GM23338 (cell line): ENCODE measurements around the gene GNG7. TPM values are rescaled to one million over a fixed set of nuclear protein-coding genes. Genes with fewer than 3 reads are reported as not detected.

ENCODE experiments used
- ATAC-seq: fragments of 200-7000 bp; cut with Tn5 transposase; 3 replicates; pipeline ENCODE4 v1.9.1; 2020
- DNase-seq: peaks from one replicate; pipeline ENCODE4 v3.0.0-alpha.2; 2015; ENCODE audit warnings: low spot score
- H2AFZ ChIP-seq: fragments of 200-600 bp; sonication (generic); 2 replicates; pipeline ENCODE4 v1.8.0; 2016; ENCODE audit warnings: antibody characterized with exemption, mild to moderate bottlenecking, moderate library complexity
- H3F3A ChIP-seq: fragments of 200-600 bp; sonication (generic); replicated peaks from 2 replicates; pipeline ENCODE4 v1.8.0; 2017; ENCODE audit warnings: antibody characterized with exemption, mixed run types, low read depth
- H3K27ac ChIP-seq: fragments of 200-600 bp; sonication (generic); 2 replicates; pipeline ENCODE4 v1.6.1; 2016; ENCODE audit warnings: low read depth
- H3K27me3 ChIP-seq: fragments of 200-600 bp; sonication (generic); 2 replicates; pipeline ENCODE4 v1.8.0; 2016; ENCODE audit warnings: mild to moderate bottlenecking, mixed run types, moderate library complexity; ENCODE audit not compliant: insufficient read depth
- H3K36me3 ChIP-seq: fragments of 200-600 bp; sonication (generic); 2 replicates; pipeline ENCODE4 v1.8.0; 2016; ENCODE audit warnings: mild to moderate bottlenecking; ENCODE audit not compliant: insufficient read depth
- H3K4me1 ChIP-seq: fragments of 200-600 bp; sonication (generic); 2 replicates; pipeline ENCODE4 v1.8.0; 2016; ENCODE audit warnings: mild to moderate bottlenecking, moderate library complexity; ENCODE audit not compliant: insufficient read depth
- H3K4me2 ChIP-seq: fragments of 200-600 bp; sonication (generic); 2 replicates; pipeline ENCODE4 v1.7.1; 2017; ENCODE audit warnings: mixed run types
- H3K4me3 ChIP-seq: fragments of 200-600 bp; sonication (generic); 2 replicates; pipeline ENCODE4 v1.6.1; 2016; ENCODE audit warnings: mixed run types
- H3K79me2 ChIP-seq: fragments of 200-600 bp; sonication (generic); replicated peaks from 2 replicates; pipeline ENCODE4 v1.8.0; 2017; ENCODE audit warnings: mild to moderate bottlenecking; ENCODE audit not compliant: insufficient read depth
- H3K9me2 ChIP-seq: fragments of 200-600 bp; sonication (generic); 2 replicates; pipeline ENCODE4 v1.8.0; 2017; ENCODE audit not compliant: insufficient read depth
- H4K20me1 ChIP-seq: fragments of 200-600 bp; sonication (generic); replicated peaks from 2 replicates; pipeline ENCODE4 v1.8.0; 2017; ENCODE audit warnings: mild to moderate bottlenecking; ENCODE audit not compliant: insufficient read depth
- H3K27ac Mint-ChIP-seq: 2 replicates; pipeline ENCODE4 v1.8.0; 2020; ENCODE audit warnings: inconsistent platforms, mild to moderate bottlenecking, moderate library complexity, mixed read lengths
- H3K27me3 Mint-ChIP-seq: 3 replicates; pipeline ENCODE4 v1.8.0; 2022; ENCODE audit warnings: low read depth, mild to moderate bottlenecking, moderate library complexity, mixed read lengths, inconsistent platforms; ENCODE audit not compliant: insufficient read depth, poor library complexity
- H3K36me3 Mint-ChIP-seq: 3 replicates; pipeline ENCODE4 v1.8.0; 2021; ENCODE audit warnings: low read depth, mild to moderate bottlenecking, inconsistent platforms, moderate library complexity, mixed read lengths
- H3K4me1 Mint-ChIP-seq: 3 replicates; pipeline ENCODE4 v1.8.0; 2020; ENCODE audit warnings: mild to moderate bottlenecking, inconsistent platforms, mixed read lengths
- H3K4me3 Mint-ChIP-seq: 3 replicates; pipeline ENCODE4 v1.8.0; 2021; ENCODE audit warnings: moderate library complexity, mild to moderate bottlenecking, inconsistent platforms, mixed read lengths
- H3K9me3 Mint-ChIP-seq: 3 replicates; pipeline ENCODE4 v1.8.0; 2020; ENCODE audit warnings: moderate library complexity, mild to moderate bottlenecking, inconsistent platforms, mixed read lengths
- ETS1 ChIP-seq: IDR thresholded peaks from 2 replicates; pipeline ENCODE4 v1.6.1; 2016; ENCODE audit warnings: antibody characterized with exemption
- EZH2 ChIP-seq: fragments of 200-600 bp; sonication (generic); IDR thresholded peaks from one replicate; pipeline ENCODE4 v1.8.0; 2017; ENCODE audit warnings: antibody characterized with exemption, mild to moderate bottlenecking, low read depth; ENCODE audit not compliant: unreplicated experiment
- EZH2phosphoT487 ChIP-seq: fragments of 200-600 bp; sonication (generic); IDR thresholded peaks from one replicate; pipeline ENCODE4 v1.8.1; 2018; ENCODE audit warnings: antibody characterized with exemption; ENCODE audit not compliant: unreplicated experiment
- JUNB ChIP-seq: IDR thresholded peaks from one replicate; pipeline ENCODE4 v1.6.1; 2016; ENCODE audit warnings: antibody characterized with exemption; ENCODE audit not compliant: unreplicated experiment
- POLR2AphosphoS5 ChIP-seq: IDR thresholded peaks from 2 replicates; pipeline ENCODE4 v1.6.1; 2016; ENCODE audit warnings: antibody characterized with exemption, low read depth
- STAT1 ChIP-seq: IDR thresholded peaks from one replicate; pipeline ENCODE4 v1.6.1; 2016; ENCODE audit warnings: antibody characterized with exemption; ENCODE audit not compliant: unreplicated experiment
- ZNF114 ChIP-seq: fragments of 250-450 bp; sonication (Bioruptor Pico); IDR thresholded peaks from 2 replicates; pipeline ENCODE4 v1.5.0; 2020; ENCODE audit warnings: mild to moderate bottlenecking, moderate library complexity
- ZNF331 ChIP-seq: fragments of 250-450 bp; sonication (Bioruptor Pico); IDR thresholded peaks from 2 replicates; pipeline ENCODE4 v1.5.0; 2020; ENCODE audit warnings: low read depth, mild to moderate bottlenecking, moderate library complexity
- ZNF462 ChIP-seq: fragments of 250-450 bp; sonication (Bioruptor Pico); IDR thresholded peaks from 2 replicates; pipeline ENCODE4 v1.5.0; 2020; ENCODE audit warnings: mild to moderate bottlenecking, moderate library complexity
- polyA plus RNA-seq: library from polyadenylated mRNA; unstranded; fragments of >200 nt; fragmentation: Nextera tagmentation; extraction: Ambion mirVana; gene quantifications from 2 replicates; pipeline ENCODE4 v1.2.1, GENCODE V29; 2016
- total RNA-seq: library from RNA; depleted of rRNA; stranded (reverse); fragments of >200 nt; shearing (Covaris generic); gene quantifications from 2 replicates; pipeline ENCODE4 v1.2.3, GENCODE V29; 2014
- TF ChIP-seq, protein P1 (sequence below), 2 experiments: fragments of 200-600 bp in 1 of 2; sonication (generic) in 1 of 2; conservative IDR thresholded peaks; 2 replicates each; pipeline versions ENCODE4 v1.5.1 to v1.6.1; 2016 to 2017; ENCODE audit warnings: antibody characterized with exemption in 2 of 2, low read depth in 2 of 2, mild to moderate bottlenecking in 2 of 2, moderate library complexity in 1 of 2

Gene GNG7
- total and polyA plus RNA-seq, 2 experiments from 2014 or later = 5.1 to 5.4 TPM

GRCh38 chr19:2685204-2685704 is 17.2 kb downstream of the GNG7 start (continued):
- TF ChIP-seq ZNF462 (CRISPR knock-in tag) (no peak), JUNB (no peak), STAT1 (no peak), POLR2AphosphoS5 (no peak), EZH2phosphoT487 (no peak), ZNF114 (CRISPR knock-in tag) (no peak)
- TF ChIP-seq, protein P1, sequence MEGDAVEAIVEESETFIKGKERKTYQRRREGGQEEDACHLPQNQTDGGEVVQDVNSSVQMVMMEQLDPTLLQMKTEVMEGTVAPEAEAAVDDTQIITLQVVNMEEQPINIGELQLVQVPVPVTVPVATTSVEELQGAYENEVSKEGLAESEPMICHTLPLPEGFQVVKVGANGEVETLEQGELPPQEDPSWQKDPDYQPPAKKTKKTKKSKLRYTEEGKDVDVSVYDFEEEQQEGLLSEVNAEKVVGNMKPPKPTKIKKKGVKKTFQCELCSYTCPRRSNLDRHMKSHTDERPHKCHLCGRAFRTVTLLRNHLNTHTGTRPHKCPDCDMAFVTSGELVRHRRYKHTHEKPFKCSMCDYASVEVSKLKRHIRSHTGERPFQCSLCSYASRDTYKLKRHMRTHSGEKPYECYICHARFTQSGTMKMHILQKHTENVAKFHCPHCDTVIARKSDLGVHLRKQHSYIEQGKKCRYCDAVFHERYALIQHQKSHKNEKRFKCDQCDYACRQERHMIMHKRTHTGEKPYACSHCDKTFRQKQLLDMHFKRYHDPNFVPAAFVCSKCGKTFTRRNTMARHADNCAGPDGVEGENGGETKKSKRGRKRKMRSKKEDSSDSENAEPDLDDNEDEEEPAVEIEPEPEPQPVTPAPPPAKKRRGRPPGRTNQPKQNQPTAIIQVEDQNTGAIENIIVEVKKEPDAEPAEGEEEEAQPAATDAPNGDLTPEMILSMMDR (conservative IDR thresholded peaks at IDR 0.05; ENCODE audit: low read depth in 2 of 2) = no peak

DNA sequence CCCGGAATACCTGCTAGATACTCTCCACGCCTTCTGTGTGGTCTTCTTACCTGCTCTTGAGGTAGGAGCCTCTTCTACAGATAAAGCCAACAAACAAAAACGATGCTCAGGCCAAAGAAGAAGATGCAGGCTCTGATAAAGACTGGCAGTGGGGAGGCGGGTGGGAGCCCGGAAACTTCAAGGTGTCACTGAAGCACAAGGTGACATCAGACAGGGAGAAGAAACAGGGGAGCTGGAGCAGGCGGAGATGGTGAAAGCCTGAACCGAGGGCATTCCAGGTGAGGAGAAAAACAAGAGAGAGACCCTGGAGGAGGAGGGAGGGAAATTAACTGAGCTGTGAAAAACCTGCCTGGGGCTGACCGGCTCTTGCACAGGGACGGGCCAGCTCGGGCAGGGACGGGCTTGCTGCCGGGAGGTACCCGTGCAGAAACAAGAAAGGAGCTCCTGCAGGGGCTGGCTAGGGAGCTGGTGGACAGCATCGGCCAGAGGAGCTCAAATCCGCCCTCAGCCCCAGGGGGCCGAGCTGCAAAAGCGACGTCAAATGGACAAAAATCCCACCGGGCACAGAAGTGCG is 19.0 kb downstream of the GNG7 start:
- Histone ChIP-seq H4K20me1 (no peaks in the 10 kb centered on the region; the same call in 1 of the 2 replicates), H3K4me2 (no peak overlapping the region), H3K79me2 (no peaks in the 10 kb centered on the region), H2AFZ (no peak overlapping the region), H3K27ac (no peak overlapping the region), H3K36me3 (no peaks in the 10 kb centered on the region), H3K9me2 (no peaks in the 10 kb centered on the region), H3K4me1 (no peaks in the 10 kb centered on the region), H3K4me3 (no peak overlapping the region), H3K27me3 (no peaks in the 10 kb centered on the region), H3F3A (no peaks in the 10 kb centered on the region)
- H3K27me3 Mint-ChIP-seq = peaks cover 8% of the 10 kb centered on the region
- no peaks in the 10 kb centered on the region; the same call in 1 of the 3 replicates for H3K9me3 Mint-ChIP-seq
- H3K4me1 Mint-ChIP-seq = no peaks in the 10 kb centered on the region
- no peak overlapping the region for H3K27ac Mint-ChIP-seq
- peaks cover 5% of the 10 kb centered on the region; the same call in 2 of the 3 replicates for H3K36me3 Mint-ChIP-seq
- DNase-seq (no peak), ATAC-seq (no peak)
- H3K4me3 Mint-ChIP-seq = no peak overlapping the region; the same call in 2 of the 3 replicates
- TF ChIP-seq POLR2AphosphoS5 (no peak), ETS1 (no peak), EZH2 (no peak), ZNF331 (CRISPR knock-in tag) (no peak), JUNB (no peak)
- TF ChIP-seq, protein P1 (conservative IDR thresholded peaks at IDR 0.05; ENCODE audit: low read depth in 2 of 2) = no peak
